ENCODE data around the gene CYP24A1.

Gene CYP24A1

DNA sequence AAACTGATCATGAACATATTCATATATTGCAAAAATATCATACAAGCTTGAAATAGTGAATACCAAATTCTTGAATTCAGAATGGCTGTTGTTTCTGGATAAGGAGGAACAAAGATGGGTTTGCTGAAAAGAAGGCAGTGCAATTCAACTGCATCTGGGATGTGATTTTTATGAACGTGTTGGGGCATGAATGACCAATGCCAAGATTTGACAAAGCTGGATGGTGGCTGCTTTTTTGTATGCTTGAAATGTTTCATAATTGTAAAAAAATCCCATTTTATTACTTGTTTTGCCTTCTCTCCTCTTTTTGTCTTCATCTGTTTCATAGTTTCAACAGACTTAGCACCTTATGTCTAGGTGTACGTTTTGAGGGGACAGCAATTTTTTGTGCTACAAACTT lies 66.6 kb downstream of the CYP24A1 start:
- TF ChIP-seq POLR2AphosphoS5 (IDR thresholded peaks at IDR 0.05; ENCODE audit: low read depth, low read length) (no peak), SIN3A (IDR thresholded peaks at IDR 0.05; ENCODE audit: borderline replicate concordance, insufficient read depth, low read length) (no peak), FOXP2 (optimal IDR thresholded peaks at IDR 0.05; ENCODE audit: borderline replicate concordance, extremely low read depth, extremely low read length, insufficient read depth) (no peak), TAF1 (IDR thresholded peaks at IDR 0.05; ENCODE audit: borderline replicate concordance, insufficient read depth, low read length) (no peak), REST (IDR thresholded peaks at IDR 0.05; ENCODE audit: insufficient read depth in 1 of 2, low read depth in 2 of 2, low read length in 2 of 2) (no peak)

DNA sequence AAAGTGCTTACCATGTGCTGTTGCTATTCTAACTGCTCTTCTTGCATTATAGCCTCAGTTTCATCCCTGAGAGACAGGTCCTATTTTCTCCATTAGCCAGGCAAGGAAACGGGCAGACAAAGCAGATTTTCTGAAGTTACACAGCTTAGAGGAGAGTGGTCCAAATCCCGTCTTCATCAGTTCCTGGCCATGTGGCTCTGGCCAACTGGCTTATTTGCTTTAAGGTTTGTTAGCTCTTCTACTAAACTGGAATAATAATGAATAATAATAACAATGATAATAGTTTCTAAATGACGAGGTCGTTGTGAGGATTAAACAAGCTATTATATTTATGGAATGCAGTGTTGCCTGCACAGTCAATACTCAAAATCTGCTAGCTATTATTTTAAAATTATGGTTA lies 67.6 kb downstream of the CYP24A1 start:
- no peak for TF ChIP-seq REST (IDR thresholded peaks at IDR 0.05; ENCODE audit: insufficient read depth in 1 of 2, low read depth in 2 of 2, low read length in 2 of 2)
- TF ChIP-seq TAF1 (IDR thresholded peaks at IDR 0.05; ENCODE audit: borderline replicate concordance, insufficient read depth, low read length): no peak
- TF ChIP-seq POLR2AphosphoS5 (IDR thresholded peaks at IDR 0.05; ENCODE audit: low read depth, low read length): no peak
- TF ChIP-seq SIN3A (IDR thresholded peaks at IDR 0.05; ENCODE audit: borderline replicate concordance, insufficient read depth, low read length): no peak
- TF ChIP-seq FOXP2 (optimal IDR thresholded peaks at IDR 0.05; ENCODE audit: borderline replicate concordance, extremely low read depth, extremely low read length, insufficient read depth): no peak

DNA sequence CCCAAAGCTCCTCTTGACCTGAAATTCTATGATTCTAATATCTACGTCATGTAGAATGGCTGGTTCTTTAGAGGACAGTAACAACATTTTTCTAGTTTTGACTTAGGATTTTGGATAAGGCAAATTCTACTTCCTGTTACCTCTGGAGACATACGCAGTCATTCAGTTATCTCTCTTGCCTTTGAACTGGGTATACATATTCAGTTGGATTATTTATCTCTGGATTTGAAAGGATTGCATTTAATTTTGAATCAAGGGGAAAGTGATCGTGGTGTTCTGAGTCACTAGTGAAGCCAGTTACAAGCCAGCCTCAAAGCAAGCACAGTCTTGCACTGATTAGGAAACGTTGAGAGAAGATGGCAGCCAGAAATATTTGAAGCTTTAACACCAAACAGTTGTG lies 68.1 kb downstream of the CYP24A1 start:
- no peak for TF ChIP-seq SIN3A (IDR thresholded peaks at IDR 0.05; ENCODE audit: borderline replicate concordance, insufficient read depth, low read length)
- TF ChIP-seq TAF1 (IDR thresholded peaks at IDR 0.05; ENCODE audit: borderline replicate concordance, insufficient read depth, low read length): no peak
- no peak for TF ChIP-seq FOXP2 (optimal IDR thresholded peaks at IDR 0.05; ENCODE audit: borderline replicate concordance, extremely low read depth, extremely low read length, insufficient read depth)
- TF ChIP-seq POLR2AphosphoS5 (IDR thresholded peaks at IDR 0.05; ENCODE audit: low read depth, low read length): no peak
- no peak for TF ChIP-seq REST (IDR thresholded peaks at IDR 0.05; ENCODE audit: insufficient read depth in 1 of 2, low read depth in 2 of 2, low read length in 2 of 2)

- no peak for TF ChIP-seq TAF1 (IDR thresholded peaks at IDR 0.05; ENCODE audit: borderline replicate concordance, insufficient read depth, low read length)
Measured at GRCh38 chr20:54104781-54105180, 69.0 kb downstream of the CYP24A1 start.

DNA sequence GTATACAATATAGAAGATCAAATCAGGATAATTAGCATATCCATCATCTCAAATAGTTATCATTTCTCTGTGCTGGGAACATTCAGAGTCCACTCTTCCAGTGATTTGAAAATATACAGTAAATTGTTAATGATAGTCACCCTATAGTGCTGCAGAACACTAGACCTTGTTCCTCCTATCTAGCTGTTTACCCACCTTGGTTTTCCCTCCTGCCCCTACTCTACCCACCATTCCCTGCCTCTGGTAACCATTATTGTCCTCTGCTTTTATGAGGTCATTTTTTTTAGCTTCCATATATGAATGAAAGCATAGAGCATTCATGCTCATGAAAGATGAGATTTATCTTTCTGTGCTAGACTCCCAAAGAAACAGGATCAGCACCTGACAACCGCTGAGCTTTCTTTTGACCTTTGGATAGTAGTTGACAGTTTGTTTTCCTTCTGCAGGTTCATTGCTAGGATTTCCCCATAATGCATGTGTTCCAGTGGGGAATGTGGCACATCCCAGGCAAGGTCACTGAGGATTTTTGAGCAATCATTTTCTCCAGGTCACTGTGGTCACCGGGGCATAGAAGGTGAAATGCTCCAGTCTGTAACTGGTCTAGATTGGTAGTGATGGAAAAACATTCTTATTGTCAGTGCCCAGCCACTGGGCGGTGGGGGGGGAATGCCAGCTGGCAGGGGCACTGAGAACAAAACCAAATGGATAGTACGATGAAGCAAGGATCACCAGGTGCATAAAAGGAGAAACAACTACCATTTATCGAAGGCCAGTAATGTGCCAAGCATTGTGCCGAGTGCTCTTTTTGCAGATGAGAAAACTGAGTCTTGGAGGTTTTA lies 69.8 kb downstream of the CYP24A1 start:
- TF ChIP-seq REST (IDR thresholded peaks at IDR 0.05; ENCODE audit: insufficient read depth in 1 of 2, low read depth in 2 of 2, low read length in 2 of 2): no peak
- no peak for TF ChIP-seq FOXP2 (optimal IDR thresholded peaks at IDR 0.05; ENCODE audit: borderline replicate concordance, extremely low read depth, extremely low read length, insufficient read depth)
- no peak for TF ChIP-seq TAF1 (IDR thresholded peaks at IDR 0.05; ENCODE audit: borderline replicate concordance, insufficient read depth, low read length)
- no peak for TF ChIP-seq POLR2AphosphoS5 (IDR thresholded peaks at IDR 0.05; ENCODE audit: low read depth, low read length)
- no peak for TF ChIP-seq SIN3A (IDR thresholded peaks at IDR 0.05; ENCODE audit: borderline replicate concordance, insufficient read depth, low read length)

Data from PFSK-1 (cell line).